NCI-H446 treated with DMSO at 0.1 percent for 48 hours (cell line): ENCODE measurements around the gene TNXB.
"Not testable (repeated sequence)": the region's sequence is repeated elsewhere in the genome, so short reads cannot be mapped to it uniquely, and the experiment has no call there.

ENCODE experiments used
- DNase-seq: peaks from one replicate; lab custom pipeline; 2025; lab: John Stamatoyannopoulos, UW

Gene TNXB

DNA sequence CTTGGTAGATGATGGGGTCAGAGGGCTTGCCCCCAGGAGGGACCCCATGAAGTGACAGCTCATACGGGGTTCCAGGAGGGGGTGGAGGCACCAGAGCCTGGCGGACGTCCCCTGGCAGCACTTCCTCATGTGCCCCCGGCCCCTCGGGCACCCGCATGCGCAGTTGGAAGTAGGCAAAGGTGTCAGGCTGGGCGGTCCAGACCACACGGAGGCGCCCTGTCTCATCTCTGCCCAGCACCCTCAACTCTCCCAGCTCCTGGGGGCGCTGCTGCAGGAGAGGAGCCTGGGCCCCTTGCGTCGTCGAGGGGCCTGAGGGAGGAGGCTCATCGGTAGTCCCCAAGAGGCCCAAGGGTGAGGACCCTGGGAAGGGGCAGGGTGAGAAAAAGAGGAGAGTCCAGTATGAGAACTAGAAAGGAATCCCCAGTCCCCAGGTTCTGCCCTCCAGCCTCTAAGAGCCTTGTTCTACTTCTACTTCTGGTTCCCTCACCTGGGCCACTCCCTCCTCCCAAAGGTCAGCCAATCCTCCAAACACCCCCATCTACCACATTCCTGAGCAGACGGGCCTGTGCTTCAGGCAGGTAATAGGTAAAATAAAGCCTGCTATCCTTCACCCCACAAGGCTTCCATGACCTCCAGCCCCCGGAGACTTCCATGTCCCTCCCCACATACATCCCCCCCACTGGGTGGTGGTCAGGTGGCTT, 23.2 kb downstream of the TNXB start:
- DNase-seq: no peak

DNA sequence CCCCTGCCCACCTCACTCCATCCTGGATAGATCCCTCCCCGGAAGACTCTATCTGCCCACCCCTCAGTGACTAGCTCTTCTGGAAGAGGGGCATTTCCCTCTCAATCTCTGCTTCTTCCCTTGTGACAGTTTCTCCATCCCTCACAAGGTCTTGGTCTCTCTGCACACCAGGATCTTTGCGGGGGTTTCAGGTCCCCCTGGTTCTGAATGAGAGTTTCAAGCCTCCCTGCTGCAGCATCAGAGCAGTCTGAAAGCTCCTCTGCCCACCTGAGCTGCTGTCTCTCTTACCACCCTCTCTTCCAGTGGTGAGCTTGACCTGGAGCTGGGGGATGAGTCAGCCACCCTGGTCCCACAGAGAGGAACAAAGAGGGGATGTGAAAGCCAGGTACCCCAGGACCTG, 24.4 kb downstream of the TNXB start:
- DNase-seq: no peak

- no peak for DNase-seq
These were observed 25.0 kb downstream of the TNXB start for GRCh38 chr6:32083812-32084768.

DNA sequence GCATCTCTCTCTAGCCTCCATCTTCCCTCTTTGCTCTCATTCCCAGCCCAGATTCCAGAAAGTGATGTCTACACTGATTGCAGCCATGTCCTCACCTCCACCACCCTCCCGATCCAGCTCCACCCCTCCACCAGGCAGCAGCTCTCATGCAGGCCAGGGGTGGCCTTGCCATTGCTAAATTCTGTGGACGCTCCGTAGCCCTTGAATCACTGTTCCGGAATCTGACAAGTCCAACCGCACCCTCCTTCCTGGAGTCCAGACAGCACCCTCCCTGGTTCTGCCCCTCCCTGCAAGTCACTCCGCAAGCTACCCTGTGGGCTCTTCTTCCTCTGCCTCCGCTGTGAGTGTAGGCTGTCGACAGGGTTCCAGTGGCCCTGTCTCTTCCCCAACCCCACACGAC, 26.2 kb downstream of the TNXB start:
- no peak for DNase-seq

DNA sequence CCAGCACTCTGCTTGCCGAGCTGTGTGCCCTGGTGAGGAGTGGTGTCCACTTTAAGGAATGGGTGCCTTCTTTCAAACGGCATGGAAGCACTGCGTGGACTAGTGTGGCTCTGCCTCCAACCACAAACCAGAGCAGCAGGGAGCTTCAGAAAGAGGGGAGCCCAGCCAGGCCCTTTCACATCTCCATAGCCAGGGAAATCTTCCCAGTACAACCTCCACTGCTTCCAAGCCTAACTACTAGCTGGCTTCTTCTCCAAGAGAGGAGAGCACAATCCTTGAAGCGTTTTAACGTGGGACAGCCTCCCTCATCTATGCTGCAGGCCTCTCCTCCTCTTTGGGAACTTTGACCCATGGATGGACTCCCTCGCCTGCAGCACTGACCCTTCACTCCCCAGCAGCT, 26.7 kb downstream of the TNXB start:
- DNase-seq: no peak

DNA sequence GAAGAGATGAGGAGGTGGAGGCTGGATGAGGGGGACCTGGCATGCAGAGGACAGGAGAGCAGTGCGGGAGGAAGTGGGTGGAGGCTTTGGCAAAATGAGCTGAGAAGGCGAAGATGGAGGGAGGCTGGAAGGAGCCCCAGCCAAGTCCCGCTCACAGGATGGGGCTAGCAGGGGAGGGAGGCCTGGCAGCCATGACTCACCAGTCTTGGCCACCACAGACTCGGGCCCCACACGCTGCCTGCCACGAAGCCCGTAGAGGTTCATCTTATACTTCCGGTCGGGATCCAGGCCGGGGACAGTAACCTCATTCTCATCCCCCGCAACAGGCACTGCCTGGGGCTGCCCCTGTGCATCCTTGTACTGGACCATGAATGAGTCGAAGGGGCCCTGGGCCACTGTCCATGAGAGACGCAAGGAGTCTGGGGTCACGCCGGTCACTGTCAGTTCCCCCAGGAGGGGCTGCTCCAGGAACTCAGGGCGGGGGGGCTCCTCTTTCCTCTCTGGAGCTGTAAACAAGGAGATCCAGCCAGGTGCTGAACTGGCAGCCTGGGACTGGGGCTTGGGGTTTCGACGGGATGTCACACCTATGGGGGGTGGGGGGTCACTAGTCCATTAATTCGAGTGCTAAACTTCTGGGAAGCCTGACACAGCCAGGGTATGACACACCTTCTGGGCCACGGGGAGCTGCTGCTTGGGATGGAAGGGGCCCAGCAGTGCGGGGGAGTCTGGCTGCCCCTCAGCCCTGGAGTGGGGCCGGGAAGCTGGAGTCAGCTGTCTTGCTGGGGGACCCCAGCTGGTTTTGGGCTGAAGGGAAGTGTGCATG, 27.8 kb downstream of the TNXB start:
- no peak for DNase-seq

DNA sequence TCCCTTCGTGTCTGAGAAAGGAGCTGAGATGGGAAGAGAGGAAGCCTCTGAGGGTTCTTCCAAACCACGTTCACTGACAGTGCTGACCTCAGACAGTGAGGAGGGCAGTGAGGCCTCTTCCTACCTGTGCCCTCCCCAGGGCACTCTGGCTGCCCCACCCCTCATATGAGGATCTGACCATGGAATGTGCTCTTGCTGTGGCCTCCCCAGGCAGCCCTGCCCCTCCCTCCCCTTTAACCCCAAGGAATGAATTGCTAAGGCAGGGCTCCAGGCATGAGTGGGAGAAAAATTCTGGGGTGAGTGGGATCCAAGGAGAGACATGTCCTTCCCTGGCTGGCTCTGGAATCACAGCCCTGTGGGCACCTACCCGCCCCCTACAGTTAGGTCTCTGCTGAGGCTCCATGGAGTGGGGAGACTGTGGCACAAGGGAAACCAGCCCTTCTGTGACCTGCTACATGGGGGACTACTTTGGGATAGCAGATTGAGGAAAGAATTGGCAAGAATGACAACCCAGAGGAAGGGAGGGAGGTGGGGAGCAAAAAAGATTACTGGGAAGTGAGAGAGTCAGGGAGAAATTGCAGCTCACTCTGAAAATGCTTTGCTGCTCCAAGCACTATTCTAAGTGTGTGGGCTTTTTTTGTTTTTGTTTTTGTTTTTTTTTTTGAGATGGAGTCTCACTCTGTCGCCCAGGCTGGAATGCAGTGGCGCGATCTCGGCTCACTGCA, 29.4 kb downstream of the TNXB start:
- DNase-seq: no peak

- no peak for DNase-seq
These were observed 32.8 kb downstream of the TNXB start for GRCh38 chr6:32076321-32076809.

GRCh38 chr6:32075781-32076180, 33.4 kb downstream of the TNXB start:
- no peak for DNase-seq

DNA sequence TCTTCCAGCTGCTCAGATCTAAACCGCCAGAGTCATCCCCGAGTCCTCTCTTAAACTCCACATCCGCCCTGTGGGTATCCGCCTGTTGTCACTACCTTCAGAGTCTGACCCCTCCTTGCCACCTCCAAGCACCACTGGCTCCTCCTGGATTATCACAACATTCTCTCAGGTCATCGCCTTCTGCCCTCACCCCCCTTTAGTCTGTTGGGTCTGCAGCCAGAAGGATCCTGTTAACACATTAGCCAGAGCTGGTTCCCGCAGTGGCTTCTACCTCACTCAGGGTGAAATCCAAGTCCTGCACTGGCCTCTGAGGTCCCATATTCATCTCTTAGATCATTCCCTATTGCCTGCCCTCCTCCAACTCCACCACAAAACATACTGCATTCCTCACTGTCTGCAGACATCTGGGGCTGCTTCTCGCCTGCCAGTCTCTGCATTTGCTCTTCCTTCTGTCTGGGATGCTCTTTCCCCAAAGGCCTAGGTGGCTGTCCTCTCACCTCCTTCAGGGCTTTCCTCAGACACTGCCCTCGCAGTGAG, 34.1 kb downstream of the TNXB start:
- no peak for DNase-seq

DNA sequence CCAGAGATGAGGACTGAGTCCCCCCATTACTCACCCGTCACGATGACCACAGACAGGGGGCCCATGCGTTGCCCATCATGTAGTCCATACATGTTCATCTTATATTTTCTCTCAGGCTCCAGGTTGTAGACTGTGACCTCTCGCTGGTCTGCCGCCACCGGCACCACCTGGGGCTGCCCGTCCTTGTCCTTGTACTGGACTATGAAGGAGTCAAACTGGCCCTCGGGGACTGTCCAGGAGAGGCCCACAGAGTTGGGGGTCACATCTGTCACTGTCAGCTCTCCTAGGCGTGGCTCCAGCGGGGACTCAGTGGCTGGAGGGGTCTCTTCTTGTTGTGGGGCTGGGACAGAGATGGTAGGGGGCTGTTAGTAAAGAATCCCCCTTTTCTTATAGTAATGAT, 35.5 kb downstream of the TNXB start:
- DNase-seq: no peak

DNA sequence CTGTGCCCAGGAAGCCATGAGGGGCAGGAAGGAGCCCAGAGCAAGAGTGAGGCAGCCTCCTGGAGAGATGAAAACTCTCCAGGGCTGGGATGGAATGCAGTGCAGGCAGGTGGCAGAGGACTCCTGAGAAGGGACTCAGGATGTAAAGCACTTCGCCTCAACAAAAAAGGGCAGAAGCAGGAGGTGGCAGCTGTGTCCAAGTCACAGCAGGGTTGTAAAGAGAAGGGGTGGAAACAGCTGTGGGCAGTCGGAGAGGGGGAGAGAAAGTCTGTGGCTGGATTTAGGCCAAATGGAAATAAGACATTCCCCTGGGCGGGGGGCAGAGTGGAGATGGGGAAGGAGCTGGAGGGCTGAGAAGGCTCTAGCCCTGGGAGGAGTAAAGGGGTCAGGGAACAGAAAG, 36.0 kb downstream of the TNXB start:
- DNase-seq: no peak

- no peak for DNase-seq
These were observed 38.2 kb downstream of the TNXB start for GRCh38 chr6:32070814-32071543.

DNA sequence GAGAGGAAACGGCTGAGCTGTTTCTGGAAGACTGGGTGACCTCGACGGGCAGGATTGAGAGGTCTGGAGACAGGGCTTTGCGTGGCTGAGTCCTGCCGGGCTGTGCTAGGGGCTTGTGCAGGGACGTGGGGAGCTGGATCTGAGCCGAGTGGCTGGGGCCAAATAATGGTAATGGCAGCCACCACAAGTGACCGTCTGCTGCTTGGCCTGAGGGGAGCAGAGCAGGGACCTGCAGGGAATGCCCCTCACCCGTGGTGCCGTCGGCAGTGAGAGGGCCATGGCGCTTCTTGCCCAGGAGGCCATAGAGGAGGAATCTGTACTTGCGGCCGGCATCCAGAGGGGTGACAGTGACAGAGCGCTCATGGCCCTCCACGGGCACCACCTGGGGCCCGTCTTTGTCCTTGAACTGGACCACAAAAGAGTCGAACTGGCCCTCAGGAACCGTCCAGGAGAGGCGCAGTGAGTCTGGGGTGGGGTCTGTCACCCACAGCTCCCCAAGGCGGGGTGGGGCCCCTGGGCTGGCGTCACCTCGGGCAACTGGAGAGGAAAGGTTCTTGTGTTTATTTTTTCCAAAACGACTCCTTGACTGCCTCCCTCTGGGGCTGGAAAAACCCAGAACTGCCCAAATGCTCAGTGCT, 39.1 kb downstream of the TNXB start:
- no peak for DNase-seq

DNA sequence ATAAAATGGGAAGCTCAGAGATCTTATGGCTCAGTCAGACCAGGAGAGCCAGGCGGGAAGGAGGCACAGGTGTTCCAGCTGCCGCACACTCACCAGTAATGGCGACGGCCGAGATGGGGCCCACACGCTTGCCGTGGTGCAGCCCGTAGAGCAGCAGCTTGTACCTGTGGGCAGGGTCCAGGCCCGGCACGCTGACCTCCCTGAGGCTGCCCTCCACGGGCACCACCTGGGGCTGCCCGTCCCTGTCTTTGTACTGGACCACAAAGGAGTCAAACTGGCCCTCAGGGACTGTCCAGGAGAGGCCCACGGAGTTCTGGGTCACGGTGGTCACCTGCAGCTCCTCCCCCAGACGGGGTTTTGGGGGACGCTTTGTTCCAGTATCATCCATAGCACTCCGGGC, 39.7 kb downstream of the TNXB start:
- no peak for DNase-seq

DNA sequence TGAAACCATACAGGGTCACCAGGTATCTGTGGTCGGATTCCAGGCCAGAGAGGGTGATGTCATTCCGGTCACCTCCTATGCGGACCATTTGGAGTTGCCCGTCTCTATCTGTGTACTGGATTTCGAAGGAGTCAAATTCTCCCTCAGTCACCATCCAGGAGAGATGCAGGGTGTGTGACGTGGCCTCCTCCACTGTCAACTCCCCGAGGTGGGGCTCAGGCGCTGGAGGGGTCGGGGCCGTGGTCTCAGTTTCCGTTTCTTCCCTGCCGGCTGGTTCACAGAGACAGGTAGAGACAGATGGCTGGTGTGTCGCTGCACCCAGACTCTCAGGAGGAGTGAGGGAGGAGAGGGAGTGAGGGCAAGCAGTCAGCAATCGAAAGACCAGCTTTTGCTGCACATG, 40.3 kb downstream of the TNXB start:
- DNase-seq: no peak

GRCh38 chr6:32068315-32068714, 40.8 kb downstream of the TNXB start:
- DNase-seq: not testable (repeated sequence)

- DNase-seq: not testable (repeated sequence)
These were observed 41.6 kb downstream of the TNXB start for GRCh38 chr6:32067521-32067920.

DNA sequence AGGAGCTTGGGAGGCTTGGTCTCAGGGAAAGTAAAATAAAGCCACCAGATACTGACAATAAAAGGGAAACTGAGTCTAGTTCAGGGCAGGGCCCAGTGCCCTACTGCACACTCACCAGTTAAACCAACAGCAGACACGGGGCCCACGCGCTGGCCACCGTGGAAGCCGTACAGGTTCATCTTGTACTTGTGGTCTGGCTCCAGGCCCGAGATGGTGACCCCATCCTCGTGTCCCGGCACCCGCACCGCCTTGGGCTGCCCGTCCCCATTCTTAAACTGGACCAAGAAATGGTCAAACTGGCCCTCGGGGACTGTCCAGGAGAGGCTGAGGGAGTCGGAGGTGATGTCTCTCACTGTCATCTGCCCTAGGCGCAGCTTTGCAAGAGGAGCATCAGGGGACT, 44.4 kb downstream of the TNXB start:
- no peak for DNase-seq
